HepG2 (cell line): ENCODE results near the gene CD320. TPM values are rescaled to one million over a fixed set of nuclear protein-coding genes. Genes with fewer than 3 reads are reported as not detected.
A peak's percentile ranks its signal among the peaks of the same experiment; 100 is the strongest.

Source experiments
- BCLAF1 ChIP-seq: fragments of 450-650 bp; IDR thresholded peaks from 2 replicates; pipeline ENCODE4 v1.6.1; 2017; ENCODE audit warnings: mild to moderate bottlenecking
- EZH2 ChIP-seq: conservative IDR thresholded peaks from 2 replicates; pipeline ENCODE4 v1.6.1; 2012; ENCODE audit warnings: mild to moderate bottlenecking, low read depth, low read length, moderate library complexity
- GTF2F1 ChIP-seq: fragments of 150-350 bp; IDR thresholded peaks from 2 replicates; pipeline ENCODE4 v1.6.1; 2014; ENCODE audit warnings: low read length
- HDAC6 ChIP-seq: fragments of 200-600 bp; sonication (generic); IDR thresholded peaks from 2 replicates; pipeline ENCODE4 v1.7.0; 2017; ENCODE audit warnings: mild to moderate bottlenecking, antibody characterized with exemption, low read length, low read depth
- PBX2 ChIP-seq: IDR thresholded peaks from 2 replicates; pipeline ENCODE4 v1.6.1; 2016; ENCODE audit warnings: control low read depth
- PCBP2 ChIP-seq: fragments of 200-400 bp; formaldehyde crosslinking; optimal IDR thresholded peaks from 2 replicates; pipeline ENCODE3; 2018; ENCODE audit warnings: low read length, low read depth; ENCODE audit not compliant: poor library complexity, severe bottlenecking
- TGIF2 ChIP-seq: IDR thresholded peaks from 2 replicates; pipeline ENCODE4 v1.6.1; 2016; ENCODE audit warnings: control low read depth, missing compliant biosample characterization
- THYN1 ChIP-seq: sonication (generic); formaldehyde crosslinking; IDR thresholded peaks from 2 replicates; pipeline ENCODE4 v1.8.1; 2023; ENCODE audit warnings: low read depth, mild to moderate bottlenecking, moderate library complexity, missing genetic modification reagents, borderline replicate concordance
- ZFP62 ChIP-seq: sonication (generic); formaldehyde crosslinking; IDR thresholded peaks from 2 replicates; pipeline ENCODE4 v1.4.0; 2020; ENCODE audit warnings: missing genetic modification reagents
- ZNF256 ChIP-seq: sonication (generic); formaldehyde crosslinking; conservative IDR thresholded peaks from 2 replicates; pipeline ENCODE4 v1.4.0; 2020; ENCODE audit warnings: missing genetic modification reagents
- ZNF616 ChIP-seq: sonication (generic); formaldehyde crosslinking; IDR thresholded peaks from 2 replicates; pipeline ENCODE4 v1.5.0; 2020; ENCODE audit warnings: low read depth, mild to moderate bottlenecking, missing genetic modification reagents
- ZNF652 ChIP-seq: IDR thresholded peaks from 2 replicates; pipeline ENCODE4 v1.6.1; 2016; ENCODE audit warnings: low read depth, borderline replicate concordance
- ZNF766 ChIP-seq: sonication (generic); formaldehyde crosslinking; IDR thresholded peaks from 2 replicates; pipeline ENCODE4 v1.5.0; 2020; ENCODE audit warnings: missing genetic modification reagents, borderline replicate concordance
- ZNF784 ChIP-seq: sonication (generic); formaldehyde crosslinking; IDR thresholded peaks from 2 replicates; pipeline ENCODE4 v1.5.1; 2020; ENCODE audit warnings: missing genetic modification reagents, mild to moderate bottlenecking, borderline replicate concordance
- ZSCAN31 ChIP-seq: sonication (generic); formaldehyde crosslinking; IDR thresholded peaks from 2 replicates; pipeline ENCODE4 v1.5.0; 2020; ENCODE audit warnings: low read depth, mild to moderate bottlenecking, missing genetic modification reagents
- polyA plus RNA-seq, 8 experiments: library from polyadenylated mRNA; depleted of rRNA in 3 of 8; stranded (reverse) in 7 of 8; unstranded in 1 of 8; fragments of >200 nt; fragmentation: Illumina TruSeq in 4 of 8; extraction: Trizol in 4 of 8; gene quantifications; 2 replicates each; pipeline versions ENCODE4 v1.2.1 to v1.2.3, GENCODE V29; 2011 to 2016; ENCODE audit warnings: low read depth in 4 of 8, missing spikeins in 1 of 8, mixed read lengths in 1 of 8; ENCODE audit not compliant: insufficient read depth in 1 of 8
- total RNA-seq, 5 experiments: library from RNA; depleted of rRNA; stranded (reverse); fragments of >200 nt; fragmentation: Illumina TruSeq; extraction: Trizol; gene quantifications; 2 replicates each; pipeline ENCODE4 v1.2.3, GENCODE V29; 2016; ENCODE audit warnings: low read depth in 1 of 5
- TF ChIP-seq, protein P1 (sequence below): conservative IDR thresholded peaks from 2 replicates; pipeline ENCODE4 v1.6.1; 2018; ENCODE audit warnings: missing genetic modification reagents
- TF ChIP-seq, protein P2 (sequence below): sonication (generic); formaldehyde crosslinking; IDR thresholded peaks from 2 replicates; pipeline ENCODE4 v1.5.0; 2020; ENCODE audit warnings: mild to moderate bottlenecking, missing genetic modification reagents, moderate library complexity
- TF ChIP-seq, protein P3 (sequence below): IDR thresholded peaks from 2 replicates; pipeline ENCODE4 v1.6.1; 2012; ENCODE audit warnings: low read length, improper control_type of control experiment

The CD320 gene
- total and polyA plus RNA-seq, 2 of the 13 experiments (the other 11 are each of a cell fraction or from before 2014, with no cell fraction given), result 83.1 to 99.9 TPM

GRCh38 chr19:8355631-8356402 lies 47.7 kb upstream of the CD320 start (continued):
- TF ChIP-seq, protein P1, sequence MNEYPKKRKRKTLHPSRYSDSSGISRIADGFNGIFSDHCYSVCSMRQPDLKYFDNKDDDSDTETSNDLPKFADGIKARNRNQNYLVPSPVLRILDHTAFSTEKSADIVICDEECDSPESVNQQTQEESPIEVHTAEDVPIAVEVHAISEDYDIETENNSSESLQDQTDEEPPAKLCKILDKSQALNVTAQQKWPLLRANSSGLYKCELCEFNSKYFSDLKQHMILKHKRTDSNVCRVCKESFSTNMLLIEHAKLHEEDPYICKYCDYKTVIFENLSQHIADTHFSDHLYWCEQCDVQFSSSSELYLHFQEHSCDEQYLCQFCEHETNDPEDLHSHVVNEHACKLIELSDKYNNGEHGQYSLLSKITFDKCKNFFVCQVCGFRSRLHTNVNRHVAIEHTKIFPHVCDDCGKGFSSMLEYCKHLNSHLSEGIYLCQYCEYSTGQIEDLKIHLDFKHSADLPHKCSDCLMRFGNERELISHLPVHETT, result no peak
- TF ChIP-seq THYN1 (CRISPR knock-in tag) (no peak), EZH2 (no peak), ZFP62 (CRISPR knock-in tag) (no peak), TGIF2 (CRISPR knock-in tag) (no peak), PBX2 (CRISPR knock-in tag) (no peak), ZNF256 (CRISPR knock-in tag) (no peak), ZNF766 (CRISPR knock-in tag) (no peak), PCBP2 (no peak), ZNF784 (no peak), HDAC6 (no peak), BCLAF1 (no peak), GTF2F1 (no peak), ZNF616 (CRISPR knock-in tag) (no peak), ZSCAN31 (CRISPR knock-in tag) (no peak; the same call in 1 of the 2 replicates), ZNF652 (CRISPR knock-in tag) (no peak)
- TF ChIP-seq, protein P2, sequence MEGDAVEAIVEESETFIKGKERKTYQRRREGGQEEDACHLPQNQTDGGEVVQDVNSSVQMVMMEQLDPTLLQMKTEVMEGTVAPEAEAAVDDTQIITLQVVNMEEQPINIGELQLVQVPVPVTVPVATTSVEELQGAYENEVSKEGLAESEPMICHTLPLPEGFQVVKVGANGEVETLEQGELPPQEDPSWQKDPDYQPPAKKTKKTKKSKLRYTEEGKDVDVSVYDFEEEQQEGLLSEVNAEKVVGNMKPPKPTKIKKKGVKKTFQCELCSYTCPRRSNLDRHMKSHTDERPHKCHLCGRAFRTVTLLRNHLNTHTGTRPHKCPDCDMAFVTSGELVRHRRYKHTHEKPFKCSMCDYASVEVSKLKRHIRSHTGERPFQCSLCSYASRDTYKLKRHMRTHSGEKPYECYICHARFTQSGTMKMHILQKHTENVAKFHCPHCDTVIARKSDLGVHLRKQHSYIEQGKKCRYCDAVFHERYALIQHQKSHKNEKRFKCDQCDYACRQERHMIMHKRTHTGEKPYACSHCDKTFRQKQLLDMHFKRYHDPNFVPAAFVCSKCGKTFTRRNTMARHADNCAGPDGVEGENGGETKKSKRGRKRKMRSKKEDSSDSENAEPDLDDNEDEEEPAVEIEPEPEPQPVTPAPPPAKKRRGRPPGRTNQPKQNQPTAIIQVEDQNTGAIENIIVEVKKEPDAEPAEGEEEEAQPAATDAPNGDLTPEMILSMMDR (CRISPR knock-in tag), result peak; percentile 60
- TF ChIP-seq, protein P3, sequence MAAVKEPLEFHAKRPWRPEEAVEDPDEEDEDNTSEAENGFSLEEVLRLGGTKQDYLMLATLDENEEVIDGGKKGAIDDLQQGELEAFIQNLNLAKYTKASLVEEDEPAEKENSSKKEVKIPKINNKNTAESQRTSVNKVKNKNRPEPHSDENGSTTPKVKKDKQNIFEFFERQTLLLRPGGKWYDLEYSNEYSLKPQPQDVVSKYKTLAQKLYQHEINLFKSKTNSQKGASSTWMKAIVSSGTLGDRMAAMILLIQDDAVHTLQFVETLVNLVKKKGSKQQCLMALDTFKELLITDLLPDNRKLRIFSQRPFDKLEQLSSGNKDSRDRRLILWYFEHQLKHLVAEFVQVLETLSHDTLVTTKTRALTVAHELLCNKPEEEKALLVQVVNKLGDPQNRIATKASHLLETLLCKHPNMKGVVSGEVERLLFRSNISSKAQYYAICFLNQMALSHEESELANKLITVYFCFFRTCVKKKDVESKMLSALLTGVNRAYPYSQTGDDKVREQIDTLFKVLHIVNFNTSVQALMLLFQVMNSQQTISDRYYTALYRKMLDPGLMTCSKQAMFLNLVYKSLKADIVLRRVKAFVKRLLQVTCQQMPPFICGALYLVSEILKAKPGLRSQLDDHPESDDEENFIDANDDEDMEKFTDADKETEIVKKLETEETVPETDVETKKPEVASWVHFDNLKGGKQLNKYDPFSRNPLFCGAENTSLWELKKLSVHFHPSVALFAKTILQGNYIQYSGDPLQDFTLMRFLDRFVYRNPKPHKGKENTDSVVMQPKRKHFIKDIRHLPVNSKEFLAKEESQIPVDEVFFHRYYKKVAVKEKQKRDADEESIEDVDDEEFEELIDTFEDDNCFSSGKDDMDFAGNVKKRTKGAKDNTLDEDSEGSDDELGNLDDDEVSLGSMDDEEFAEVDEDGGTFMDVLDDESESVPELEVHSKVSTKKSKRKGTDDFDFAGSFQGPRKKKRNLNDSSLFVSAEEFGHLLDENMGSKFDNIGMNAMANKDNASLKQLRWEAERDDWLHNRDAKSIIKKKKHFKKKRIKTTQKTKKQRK, result no peak
